ENCODE results near the gene MICU2.
"Not testable (repeated sequence)": the region's sequence is repeated elsewhere in the genome, so short reads cannot be mapped to it uniquely, and the experiment has no call there.

The MICU2 gene

DNA sequence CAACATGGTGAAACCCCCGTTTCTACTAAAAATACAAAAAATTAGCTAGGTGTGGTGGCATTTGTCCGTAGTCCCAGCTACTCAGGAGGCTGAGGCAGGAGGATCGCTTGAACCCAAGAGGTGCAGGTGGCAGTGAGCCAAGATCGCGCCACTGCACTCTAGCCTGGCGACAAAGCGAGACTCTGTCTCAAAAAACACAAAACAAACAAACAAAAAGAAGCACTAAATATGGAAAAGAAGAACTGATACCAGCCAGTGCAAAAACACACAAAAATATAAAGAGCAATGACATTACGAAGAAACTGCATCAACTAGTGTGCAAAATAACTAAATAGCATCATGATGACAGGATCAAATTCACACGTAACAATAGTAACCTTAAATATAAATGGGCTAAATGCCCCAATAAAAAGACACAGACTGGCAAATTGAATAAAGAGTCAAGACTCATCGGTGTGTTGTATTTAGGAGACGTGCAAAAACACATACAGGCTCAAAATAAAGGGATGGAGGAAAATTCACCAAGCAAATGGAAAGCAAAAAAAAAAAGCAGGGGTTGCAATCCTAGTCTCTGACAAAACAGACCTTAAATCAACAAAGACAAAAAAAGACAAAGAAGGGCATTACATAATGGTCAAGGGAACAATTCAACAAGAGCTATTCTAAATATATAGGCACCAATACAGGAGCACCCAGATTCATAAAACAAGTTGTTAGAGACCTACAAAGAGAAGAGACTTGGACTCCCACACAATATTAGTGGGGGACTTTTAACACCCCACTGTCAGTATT lies 13.1 kb downstream of the MICU2 start:
- H3K4me3 ChIP-seq (ENCODE audit: low read depth in 1 of 2, low read length in 2 of 2); H3K9ac ChIP-seq (ENCODE audit: low read length); H3K27me3 ChIP-seq (ENCODE audit: control insufficient read depth in 1 of 2, insufficient read depth in 2 of 2, low read length in 2 of 2); H3K36me3 ChIP-seq (ENCODE audit: insufficient read depth, low read length); H3K4me1 ChIP-seq (ENCODE audit: insufficient read depth, low read length); H3K27ac ChIP-seq (ENCODE audit: low read depth, low read length); H3K9me3 ChIP-seq (ENCODE audit: low read length): not testable (repeated sequence)

DNA sequence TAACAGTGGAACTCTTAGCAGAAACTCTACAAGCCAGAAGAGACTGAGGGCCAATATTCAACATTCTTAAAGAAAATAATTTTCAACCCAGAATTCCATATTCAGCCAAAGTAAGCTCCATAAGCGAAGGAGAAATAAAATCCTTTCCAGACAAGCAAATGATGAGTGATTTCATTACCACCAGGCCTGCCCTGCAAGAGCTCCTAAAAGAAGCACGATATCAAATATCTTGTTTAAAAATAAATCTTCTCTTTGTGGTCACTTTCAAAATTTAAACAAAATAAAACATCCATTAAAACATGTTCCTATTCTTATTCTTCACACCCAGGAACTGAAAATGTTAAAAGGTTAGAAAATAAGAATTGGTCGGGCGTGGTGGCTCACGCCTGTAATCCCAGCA lies 13.7 kb downstream of the MICU2 start:
- no peak overlapping the region for H3K9ac ChIP-seq (ENCODE audit: low read length)
- H3K27me3 ChIP-seq (ENCODE audit: control insufficient read depth in 1 of 2, insufficient read depth in 2 of 2, low read length in 2 of 2), result no peaks in the 10 kb centered on the region
- no peak overlapping the region for H3K27ac ChIP-seq (ENCODE audit: low read depth, low read length)
- H3K36me3 ChIP-seq (ENCODE audit: insufficient read depth, low read length), result no peaks in the 10 kb centered on the region
- H3K4me1 ChIP-seq (ENCODE audit: insufficient read depth, low read length), result no peaks in the 10 kb centered on the region
- H3K9me3 ChIP-seq (ENCODE audit: low read length), result no peaks in the 10 kb centered on the region
- no peak overlapping the region for H3K4me3 ChIP-seq (ENCODE audit: low read depth in 1 of 2, low read length in 2 of 2)

DNA sequence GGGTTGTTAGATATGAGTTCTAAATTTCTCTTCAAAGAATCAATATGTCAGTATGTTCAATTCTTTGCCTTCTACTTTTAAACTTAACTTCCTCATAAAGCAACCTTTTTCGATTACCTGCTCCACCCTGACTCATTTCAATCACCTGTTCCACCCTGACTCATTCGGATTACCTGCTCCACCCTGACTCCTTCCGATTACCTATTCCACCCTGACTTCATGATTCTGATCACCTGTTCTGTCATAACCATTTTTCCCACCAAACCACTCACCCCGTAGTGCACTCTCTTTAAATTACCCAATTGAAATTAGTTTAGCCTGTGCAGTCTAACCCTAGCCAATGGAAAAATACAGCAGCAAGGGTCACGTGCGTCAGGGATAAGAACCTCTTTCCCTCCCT lies 14.5 kb downstream of the MICU2 start:
- H3K9me3 ChIP-seq (ENCODE audit: low read length); H3K27ac ChIP-seq (ENCODE audit: low read depth, low read length); H3K36me3 ChIP-seq (ENCODE audit: insufficient read depth, low read length); H3K4me1 ChIP-seq (ENCODE audit: insufficient read depth, low read length); H3K4me3 ChIP-seq (ENCODE audit: low read depth in 1 of 2, low read length in 2 of 2); H3K9ac ChIP-seq (ENCODE audit: low read length); H3K27me3 ChIP-seq (ENCODE audit: control insufficient read depth in 1 of 2, insufficient read depth in 2 of 2, low read length in 2 of 2): not testable (repeated sequence)

DNA sequence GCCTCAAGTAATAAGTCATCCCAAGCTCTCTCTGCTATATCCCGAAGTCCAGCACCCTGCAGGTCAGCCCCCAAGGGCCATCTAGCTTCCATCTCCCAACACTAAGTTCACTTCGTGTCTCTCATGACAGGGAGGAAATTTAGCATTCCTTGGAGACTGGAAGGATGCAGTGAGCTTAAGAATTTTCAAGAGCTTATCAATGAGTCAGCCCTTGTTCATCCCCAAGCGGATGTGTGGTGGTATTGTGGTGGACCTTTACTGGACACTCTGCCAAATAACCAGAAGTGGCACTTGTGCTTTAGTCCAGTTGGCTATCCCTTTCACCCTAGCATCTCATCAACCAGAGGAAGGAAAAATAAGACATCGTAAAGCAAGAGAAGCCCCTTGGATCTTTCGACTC lies 15.6 kb downstream of the MICU2 start:
- H3K9me3 ChIP-seq (ENCODE audit: low read length); H3K36me3 ChIP-seq (ENCODE audit: insufficient read depth, low read length); H3K4me3 ChIP-seq (ENCODE audit: low read depth in 1 of 2, low read length in 2 of 2); H3K4me1 ChIP-seq (ENCODE audit: insufficient read depth, low read length); H3K9ac ChIP-seq (ENCODE audit: low read length); H3K27ac ChIP-seq (ENCODE audit: low read depth, low read length); H3K27me3 ChIP-seq (ENCODE audit: control insufficient read depth in 1 of 2, insufficient read depth in 2 of 2, low read length in 2 of 2): not testable (repeated sequence)

DNA sequence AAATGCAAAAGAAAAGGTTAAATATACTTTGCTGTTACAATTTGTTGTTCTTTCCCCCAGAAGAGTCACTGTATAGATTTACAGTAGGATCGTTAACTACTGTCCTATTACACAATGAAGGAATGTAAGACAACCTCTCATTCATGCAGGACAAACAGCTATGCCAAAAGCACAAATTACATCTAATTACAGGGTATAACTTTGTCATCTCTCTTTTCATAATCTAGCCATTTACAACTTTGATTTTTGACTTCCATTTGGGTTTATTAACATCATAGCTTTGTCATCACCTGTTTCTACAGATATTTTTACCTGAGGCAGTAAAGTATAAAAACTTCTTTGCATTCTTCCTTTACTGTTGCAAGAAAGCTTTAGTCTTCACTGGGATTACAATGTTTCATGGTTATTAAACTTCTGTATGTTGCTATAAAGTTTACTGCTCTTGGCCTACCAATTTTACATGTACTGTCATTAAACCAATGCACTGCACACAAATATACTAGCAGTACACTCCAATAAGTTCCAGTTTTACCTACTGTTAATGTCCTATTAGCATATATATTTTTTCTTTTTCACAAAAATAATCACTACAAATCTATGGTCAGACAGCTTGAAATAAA lies 18.9 kb downstream of the MICU2 start:
- no peaks in the 10 kb centered on the region for H3K27me3 ChIP-seq (ENCODE audit: control insufficient read depth in 1 of 2, insufficient read depth in 2 of 2, low read length in 2 of 2)
- no peak overlapping the region for H3K4me3 ChIP-seq (ENCODE audit: low read depth in 1 of 2, low read length in 2 of 2)
- H3K27ac ChIP-seq (ENCODE audit: low read depth, low read length), result no peak overlapping the region
- no peaks in the 10 kb centered on the region for H3K9me3 ChIP-seq (ENCODE audit: low read length)
- H3K9ac ChIP-seq (ENCODE audit: low read length), result no peak overlapping the region
- H3K36me3 ChIP-seq (ENCODE audit: insufficient read depth, low read length), result no peaks in the 10 kb centered on the region
- no peaks in the 10 kb centered on the region for H3K4me1 ChIP-seq (ENCODE audit: insufficient read depth, low read length)

DNA sequence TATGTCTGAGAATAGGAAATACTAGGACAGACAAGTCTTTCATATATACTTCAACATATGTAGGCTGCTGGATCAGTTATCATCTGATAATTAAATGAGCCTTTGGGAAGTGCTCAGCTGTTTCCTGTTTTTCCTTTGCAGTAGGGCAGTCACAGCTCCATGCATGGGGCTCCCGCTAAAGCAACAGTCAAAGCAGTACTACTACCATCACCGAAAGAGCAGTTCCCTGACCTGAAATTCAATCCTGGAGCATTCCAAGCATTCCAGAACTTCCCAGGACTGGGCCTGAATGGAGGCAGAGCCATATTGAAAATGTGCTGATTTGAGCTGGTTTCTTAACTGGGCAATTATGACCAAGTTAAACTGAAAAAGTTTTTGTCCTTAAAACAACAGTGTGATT lies 20.5 kb downstream of the MICU2 start:
- Histone ChIP-seq H3K4me3 (ENCODE audit: low read depth in 1 of 2, low read length in 2 of 2) (no peak overlapping the region), H3K27ac (ENCODE audit: low read depth, low read length) (no peak overlapping the region), H3K36me3 (ENCODE audit: insufficient read depth, low read length) (no peaks in the 10 kb centered on the region), H3K9me3 (ENCODE audit: low read length) (no peaks in the 10 kb centered on the region), H3K4me1 (ENCODE audit: insufficient read depth, low read length) (no peaks in the 10 kb centered on the region), H3K9ac (ENCODE audit: low read length) (no peak overlapping the region), H3K27me3 (ENCODE audit: control insufficient read depth in 1 of 2, insufficient read depth in 2 of 2, low read length in 2 of 2) (no peaks in the 10 kb centered on the region)

DNA sequence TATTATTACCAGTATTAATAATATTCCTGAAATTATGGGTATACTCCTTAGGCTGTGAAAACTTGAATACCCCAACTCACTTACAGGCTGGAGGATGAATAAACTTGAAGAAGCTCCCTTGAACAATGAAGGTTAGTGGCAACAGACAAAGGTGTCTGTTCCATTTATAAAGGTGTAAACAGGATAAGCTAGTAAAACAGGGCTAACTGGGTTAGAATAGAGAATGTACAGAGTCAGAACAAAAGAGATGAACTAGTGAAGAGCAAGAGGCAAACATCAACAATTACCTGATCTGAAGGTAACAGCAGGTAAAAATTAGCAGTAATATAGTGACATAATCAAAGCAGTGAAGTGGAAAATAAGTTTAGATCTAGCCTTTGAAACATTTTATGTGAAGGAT lies 23.2 kb downstream of the MICU2 start:
- Histone ChIP-seq H3K27ac (ENCODE audit: low read depth, low read length) (no peak overlapping the region), H3K4me1 (ENCODE audit: insufficient read depth, low read length) (no peaks in the 10 kb centered on the region), H3K9me3 (ENCODE audit: low read length) (no peaks in the 10 kb centered on the region), H3K36me3 (ENCODE audit: insufficient read depth, low read length) (no peaks in the 10 kb centered on the region), H3K4me3 (ENCODE audit: low read depth in 1 of 2, low read length in 2 of 2) (no peak overlapping the region), H3K9ac (ENCODE audit: low read length) (no peak overlapping the region), H3K27me3 (ENCODE audit: control insufficient read depth in 1 of 2, insufficient read depth in 2 of 2, low read length in 2 of 2) (no peaks in the 10 kb centered on the region)

DNA sequence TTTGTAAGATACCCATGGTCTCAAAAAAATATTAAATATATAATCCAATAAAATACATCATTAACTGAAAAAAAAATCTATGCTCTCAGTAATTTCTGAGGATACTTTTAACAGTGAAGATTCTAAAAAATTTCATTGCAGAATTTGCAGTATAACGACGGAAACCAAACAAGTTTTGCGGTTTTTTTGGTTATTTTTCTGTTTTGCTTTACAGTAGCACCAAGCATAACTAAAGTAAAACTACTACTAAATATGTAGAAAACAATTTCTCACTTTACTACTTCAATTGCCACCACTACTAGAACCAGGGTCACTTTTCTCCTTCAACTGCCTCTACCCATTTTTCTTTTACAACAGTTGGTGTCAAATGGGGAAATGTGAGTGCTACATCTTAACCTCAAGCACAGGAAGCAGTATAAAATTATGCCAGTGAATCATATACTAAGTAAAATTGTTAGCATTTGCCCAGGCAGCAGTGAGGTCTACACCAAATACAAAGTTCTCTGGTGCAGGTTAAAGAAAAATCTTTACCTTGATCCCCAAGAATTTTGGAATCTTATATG lies 24.1 kb downstream of the MICU2 start:
- Histone ChIP-seq H3K9ac (ENCODE audit: low read length) (no peak overlapping the region), H3K4me1 (ENCODE audit: insufficient read depth, low read length) (no peaks in the 10 kb centered on the region), H3K4me3 (ENCODE audit: low read depth in 1 of 2, low read length in 2 of 2) (no peak overlapping the region), H3K27me3 (ENCODE audit: control insufficient read depth in 1 of 2, insufficient read depth in 2 of 2, low read length in 2 of 2) (no peaks in the 10 kb centered on the region), H3K9me3 (ENCODE audit: low read length) (no peaks in the 10 kb centered on the region), H3K27ac (ENCODE audit: low read depth, low read length) (no peak overlapping the region), H3K36me3 (ENCODE audit: insufficient read depth, low read length) (no peaks in the 10 kb centered on the region)

DNA sequence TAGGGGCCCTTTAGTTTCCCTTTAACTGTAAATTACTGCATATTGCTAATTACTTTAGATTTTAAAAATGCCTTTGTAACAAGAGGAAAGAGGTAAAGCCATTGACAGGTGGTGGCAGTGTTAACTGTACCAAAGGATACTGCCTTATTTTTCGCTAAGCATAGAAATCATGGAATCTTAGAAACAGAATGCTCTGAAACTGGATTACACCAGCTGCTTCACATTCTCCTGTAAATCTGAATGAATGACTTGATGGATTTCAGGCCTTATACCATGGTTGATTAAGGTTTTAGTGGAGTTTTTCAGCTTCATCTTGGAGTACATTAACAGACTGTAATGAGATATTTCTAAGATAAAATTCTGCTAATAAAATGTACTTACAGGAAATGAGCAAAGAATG lies 25.2 kb downstream of the MICU2 start:
- Histone ChIP-seq H3K9me3 (ENCODE audit: low read length) (no peaks in the 10 kb centered on the region), H3K27ac (ENCODE audit: low read depth, low read length) (no peak overlapping the region), H3K9ac (ENCODE audit: low read length) (no peak overlapping the region), H3K36me3 (ENCODE audit: insufficient read depth, low read length) (no peaks in the 10 kb centered on the region), H3K4me3 (ENCODE audit: low read depth in 1 of 2, low read length in 2 of 2) (no peak overlapping the region), H3K4me1 (ENCODE audit: insufficient read depth, low read length) (no peaks in the 10 kb centered on the region), H3K27me3 (ENCODE audit: control insufficient read depth in 1 of 2, insufficient read depth in 2 of 2, low read length in 2 of 2) (no peaks in the 10 kb centered on the region)

DNA sequence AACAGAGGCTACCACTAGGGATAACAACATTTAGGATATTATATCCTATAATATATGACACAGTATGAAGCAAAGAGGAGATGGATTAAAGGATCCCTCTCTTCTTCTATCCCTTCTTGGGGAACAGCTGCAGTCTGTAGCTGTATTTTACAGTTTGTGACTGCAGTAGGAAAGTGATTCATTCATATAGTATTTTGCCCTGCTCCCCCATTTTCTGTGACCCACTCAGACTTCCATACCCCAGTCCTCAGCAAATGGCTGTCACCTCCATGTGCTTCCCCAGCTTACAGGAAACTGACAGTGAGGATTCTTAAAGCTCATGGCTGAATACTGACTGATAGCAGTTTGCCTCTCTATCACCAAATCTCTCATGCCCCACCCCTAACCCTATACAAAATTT lies 27.5 kb downstream of the MICU2 start:
- Histone ChIP-seq H3K9ac (ENCODE audit: low read length) (no peak overlapping the region), H3K36me3 (ENCODE audit: insufficient read depth, low read length) (no peaks in the 10 kb centered on the region), H3K4me1 (ENCODE audit: insufficient read depth, low read length) (no peaks in the 10 kb centered on the region), H3K27ac (ENCODE audit: low read depth, low read length) (no peak overlapping the region), H3K27me3 (ENCODE audit: control insufficient read depth in 1 of 2, insufficient read depth in 2 of 2, low read length in 2 of 2) (no peaks in the 10 kb centered on the region), H3K9me3 (ENCODE audit: low read length) (no peaks in the 10 kb centered on the region), H3K4me3 (ENCODE audit: low read depth in 1 of 2, low read length in 2 of 2) (no peak overlapping the region)

DNA sequence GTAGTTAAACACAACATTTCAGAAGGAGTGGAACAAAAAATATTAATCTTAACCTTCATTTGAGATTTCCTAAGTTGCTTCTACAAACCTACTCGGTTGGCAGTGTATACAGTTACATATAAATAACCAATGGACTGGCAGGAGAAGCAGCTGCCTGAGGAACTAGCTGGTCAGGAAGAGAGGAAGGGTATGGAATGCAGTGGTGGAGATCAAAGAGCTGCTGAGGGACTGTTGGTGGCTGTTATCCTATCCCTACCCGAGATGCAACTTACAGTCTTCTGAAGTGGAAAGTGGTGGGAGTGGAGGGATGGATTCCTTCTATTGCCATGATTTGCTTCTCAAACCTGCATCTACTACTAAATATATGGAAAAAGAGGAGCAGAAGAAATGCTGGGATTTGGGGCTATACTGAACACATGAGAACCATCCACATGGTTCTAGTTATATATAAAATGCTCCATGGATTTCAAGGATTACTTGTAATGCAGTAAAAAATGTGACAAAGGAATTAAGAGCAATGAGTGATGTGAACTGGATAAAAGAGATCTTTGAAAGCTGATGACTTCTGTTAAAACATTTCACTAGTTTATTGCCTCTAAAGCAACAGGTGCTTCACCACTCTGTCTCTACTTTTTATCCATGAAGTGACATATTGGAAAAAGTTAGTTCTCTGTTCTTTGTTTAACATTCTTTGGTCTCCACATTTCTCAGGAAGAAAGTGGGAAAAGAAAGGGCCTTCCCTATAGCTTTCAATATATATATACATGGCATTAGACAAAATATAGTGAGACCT lies 29.9 kb downstream of the MICU2 start:
- Histone ChIP-seq H3K9ac (ENCODE audit: low read length) (no peak overlapping the region), H3K27me3 (ENCODE audit: control insufficient read depth in 1 of 2, insufficient read depth in 2 of 2, low read length in 2 of 2) (no peaks in the 10 kb centered on the region), H3K4me1 (ENCODE audit: insufficient read depth, low read length) (peaks cover 8% of the 10 kb centered on the region), H3K4me3 (ENCODE audit: low read depth in 1 of 2, low read length in 2 of 2) (no peak overlapping the region), H3K9me3 (ENCODE audit: low read length) (no peaks in the 10 kb centered on the region), H3K36me3 (ENCODE audit: insufficient read depth, low read length) (no peaks in the 10 kb centered on the region), H3K27ac (ENCODE audit: low read depth, low read length) (no peak overlapping the region)
